HEK293 (cell line): ENCODE measurements around the gene TKTL1.
A peak's percentile ranks its signal among the peaks of the same experiment; 100 is the strongest.

Experiments used
- CTCF ChIA-PET: fragments of 350-600 bp; formaldehyde crosslinking; extraction: SDS; loops from one replicate; lab custom pipeline; 2021; ENCODE audit warnings: antibody characterized with exemption; lab: Yijun Ruan, JAX
- POLR2A ChIA-PET: fragments of 300-600 bp; formaldehyde crosslinking; extraction: SDS; loops from one replicate; lab custom pipeline; 2020; ENCODE audit warnings: antibody characterized with exemption, inconsistent platforms; lab: Yijun Ruan, JAX
- H3K27ac ChIP-seq: fragments of 200-500 bp; sonication (Bioruptor generic); 2 replicates; pipeline ENCODE4 v1.5.1; 2014; ENCODE audit warnings: low read depth, low read length, control low read depth, inconsistent platforms; ENCODE audit errors: extremely low read depth
- H3K36me3 ChIP-seq, 2 experiments: fragments of 200-500 bp in 1 of 2; sonication (Bioruptor generic) in 1 of 2; 1 replicate in 1 of 2; 2 replicates in 1 of 2; pipeline ENCODE4 v1.5.1; 2014 to 2017; ENCODE audit warnings: inconsistent platforms in 2 of 2, low read length in 2 of 2; ENCODE audit not compliant: control insufficient read depth in 2 of 2, insufficient read depth in 1 of 2
- H3K4me1 ChIP-seq: fragments of 200-500 bp; sonication (Bioruptor generic); 2 replicates; pipeline ENCODE4 v1.5.1; 2014; ENCODE audit warnings: mild to moderate bottlenecking, low read length, inconsistent platforms; ENCODE audit not compliant: control insufficient read depth, insufficient read depth
- H3K4me3 ChIP-seq: 2 replicates; pipeline ENCODE4 v1.5.1; 2011; ENCODE audit warnings: low read depth, mild to moderate bottlenecking, control low read depth, low read length, moderate library complexity
- H3K9me3 ChIP-seq: fragments of 200-500 bp; sonication (Bioruptor generic); 2 replicates; pipeline ENCODE4 v1.5.1; 2014; ENCODE audit warnings: low read depth, low read length, inconsistent platforms; ENCODE audit not compliant: control insufficient read depth, insufficient read depth
- KLF10 ChIP-seq: fragments of 450-650 bp; IDR thresholded peaks from 2 replicates; pipeline ENCODE4 v1.5.1; 2018; ENCODE audit warnings: missing biosample characterization, mild to moderate bottlenecking, missing genetic modification characterization
- KLF9 ChIP-seq: fragments of 450-650 bp; formaldehyde crosslinking; IDR thresholded peaks from 2 replicates; pipeline ENCODE4 v1.5.1; 2016; ENCODE audit warnings: missing biosample characterization, missing genetic modification characterization, low read depth
- REST ChIP-seq: fragments of 450-650 bp; formaldehyde crosslinking; IDR thresholded peaks from 2 replicates; pipeline ENCODE4 v1.5.1; 2016; ENCODE audit warnings: missing biosample characterization, missing genetic modification characterization
- SALL2 ChIP-seq: fragments of 450-650 bp; formaldehyde crosslinking; IDR thresholded peaks from 2 replicates; pipeline ENCODE4 v1.5.0; 2017; ENCODE audit warnings: missing biosample characterization, mild to moderate bottlenecking, missing genetic modification characterization, borderline replicate concordance
- SP7 ChIP-seq: fragments of 450-650 bp; formaldehyde crosslinking; IDR thresholded peaks from 2 replicates; pipeline ENCODE4 v1.5.1; 2016; ENCODE audit warnings: missing biosample characterization, missing genetic modification characterization
- ZBTB11 ChIP-seq: fragments of 450-650 bp; formaldehyde crosslinking; conservative IDR thresholded peaks from 2 replicates; pipeline ENCODE4 v1.5.1; 2016; ENCODE audit warnings: low read depth, missing biosample characterization, missing genetic modification characterization
- ZBTB48 ChIP-seq: fragments of 450-650 bp; formaldehyde crosslinking; IDR thresholded peaks from 2 replicates; pipeline ENCODE4 v1.5.1; 2016; ENCODE audit warnings: missing biosample characterization, missing genetic modification characterization
- ZBTB8A ChIP-seq: fragments of 450-650 bp; formaldehyde crosslinking; IDR thresholded peaks from 2 replicates; pipeline ENCODE4 v1.5.1; 2016; ENCODE audit warnings: missing biosample characterization, missing genetic modification characterization
- ZNF16 ChIP-seq: fragments of 450-650 bp; formaldehyde crosslinking; IDR thresholded peaks from 2 replicates; pipeline ENCODE4 v1.5.1; 2016; ENCODE audit warnings: low read depth, missing biosample characterization, missing genetic modification characterization
- ZNF2 ChIP-seq: fragments of 450-650 bp; formaldehyde crosslinking; IDR thresholded peaks from 2 replicates; pipeline ENCODE4 v1.5.1; 2016; ENCODE audit warnings: missing biosample characterization, missing genetic modification characterization
- ZNF341 ChIP-seq: fragments of 450-650 bp; formaldehyde crosslinking; IDR thresholded peaks from 2 replicates; pipeline ENCODE4; 2016; ENCODE audit warnings: low read depth, missing biosample characterization, missing genetic modification characterization
- ZNF423 ChIP-seq: fragments of 450-650 bp; formaldehyde crosslinking; IDR thresholded peaks from 2 replicates; pipeline ENCODE4 v1.5.1; 2016; ENCODE audit warnings: missing biosample characterization, missing genetic modification characterization
- ZNF473 ChIP-seq: fragments of 450-650 bp; formaldehyde crosslinking; IDR thresholded peaks from 2 replicates; pipeline ENCODE4 v1.5.1; 2017; ENCODE audit warnings: missing biosample characterization, missing genetic modification characterization
- ZNF624 ChIP-seq: fragments of 450-650 bp; formaldehyde crosslinking; IDR thresholded peaks from 2 replicates; pipeline ENCODE4 v1.5.1; 2017; ENCODE audit warnings: missing biosample characterization, missing genetic modification characterization
- ZNF645 ChIP-seq: fragments of 450-650 bp; formaldehyde crosslinking; IDR thresholded peaks from 2 replicates; pipeline ENCODE4; 2016; ENCODE audit warnings: missing biosample characterization, missing genetic modification characterization
- ZNF677 ChIP-seq: fragments of 450-650 bp; IDR thresholded peaks from 2 replicates; pipeline ENCODE4 v1.5.0; 2018; ENCODE audit warnings: missing biosample characterization, mild to moderate bottlenecking, missing genetic modification characterization, moderate library complexity
- TF ChIP-seq, protein P1 (sequence below): fragments of 450-650 bp; formaldehyde crosslinking; conservative IDR thresholded peaks from 2 replicates; pipeline ENCODE4 v1.5.1; 2016; ENCODE audit warnings: low read depth, missing biosample characterization, missing genetic modification characterization

The TKTL1 gene

GRCh38 chrX:154370300-154371016 is 74.9 kb downstream of the TKTL1 start:
- peak overlapping the region; percentile 93 for H3K27ac ChIP-seq
- H3K36me3 ChIP-seq = peaks cover 0 to 43% of the 10 kb centered on the region in 2 experiments; a peak in 1 of 3 replicates
- peak overlapping the region; percentile 68 for H3K4me3 ChIP-seq
- POLR2A ChIA-PET = interaction anchor here (0.8 to 4.3 kb wide), 31 partner anchors 8 to 576 kb away, joined by 3 to 48 read pairs (median 6); partner anchors contain the start of genes ATP6AP1, DNASE1L1, EMD and HCFC1
- peaks cover 16% of the 10 kb centered on the region for H3K4me1 ChIP-seq
- no peaks in the 10 kb centered on the region for H3K9me3 ChIP-seq
- CTCF ChIA-PET = no interaction called here
- TF ChIP-seq ZNF473 (tag by site-specific recombination) (no peak), ZNF677 (tag by site-specific recombination) (0 out of 2 replicates have a peak, but pooled peaks have one; percentile 1), ZNF2 (tag by site-specific recombination) (no peak), ZNF624 (tag by site-specific recombination) (no peak), ZBTB48 (peak; percentile 10; the same call in 1 of the 2 replicates), SP7 (tag by site-specific recombination) (no peak), ZNF645 (0 out of 2 replicates have a peak, but pooled peaks have one; percentile 64), ZBTB8A (tag by site-specific recombination) (no peak), KLF9 (tag by site-specific recombination) (0 out of 2 replicates have a peak, but pooled peaks have one; percentile 18), KLF10 (tag by site-specific recombination) (peak; percentile 12; the same call in 1 of the 2 replicates), SALL2 (tag by site-specific recombination) (no peak), ZNF423 (tag by site-specific recombination) (no peak), ZNF16 (no peak), ZNF341 (tag by site-specific recombination) (peak; percentile 80), REST (no peak), ZBTB11 (peak; percentile 30; the same call in 1 of the 2 replicates)
- TF ChIP-seq, protein P1, sequence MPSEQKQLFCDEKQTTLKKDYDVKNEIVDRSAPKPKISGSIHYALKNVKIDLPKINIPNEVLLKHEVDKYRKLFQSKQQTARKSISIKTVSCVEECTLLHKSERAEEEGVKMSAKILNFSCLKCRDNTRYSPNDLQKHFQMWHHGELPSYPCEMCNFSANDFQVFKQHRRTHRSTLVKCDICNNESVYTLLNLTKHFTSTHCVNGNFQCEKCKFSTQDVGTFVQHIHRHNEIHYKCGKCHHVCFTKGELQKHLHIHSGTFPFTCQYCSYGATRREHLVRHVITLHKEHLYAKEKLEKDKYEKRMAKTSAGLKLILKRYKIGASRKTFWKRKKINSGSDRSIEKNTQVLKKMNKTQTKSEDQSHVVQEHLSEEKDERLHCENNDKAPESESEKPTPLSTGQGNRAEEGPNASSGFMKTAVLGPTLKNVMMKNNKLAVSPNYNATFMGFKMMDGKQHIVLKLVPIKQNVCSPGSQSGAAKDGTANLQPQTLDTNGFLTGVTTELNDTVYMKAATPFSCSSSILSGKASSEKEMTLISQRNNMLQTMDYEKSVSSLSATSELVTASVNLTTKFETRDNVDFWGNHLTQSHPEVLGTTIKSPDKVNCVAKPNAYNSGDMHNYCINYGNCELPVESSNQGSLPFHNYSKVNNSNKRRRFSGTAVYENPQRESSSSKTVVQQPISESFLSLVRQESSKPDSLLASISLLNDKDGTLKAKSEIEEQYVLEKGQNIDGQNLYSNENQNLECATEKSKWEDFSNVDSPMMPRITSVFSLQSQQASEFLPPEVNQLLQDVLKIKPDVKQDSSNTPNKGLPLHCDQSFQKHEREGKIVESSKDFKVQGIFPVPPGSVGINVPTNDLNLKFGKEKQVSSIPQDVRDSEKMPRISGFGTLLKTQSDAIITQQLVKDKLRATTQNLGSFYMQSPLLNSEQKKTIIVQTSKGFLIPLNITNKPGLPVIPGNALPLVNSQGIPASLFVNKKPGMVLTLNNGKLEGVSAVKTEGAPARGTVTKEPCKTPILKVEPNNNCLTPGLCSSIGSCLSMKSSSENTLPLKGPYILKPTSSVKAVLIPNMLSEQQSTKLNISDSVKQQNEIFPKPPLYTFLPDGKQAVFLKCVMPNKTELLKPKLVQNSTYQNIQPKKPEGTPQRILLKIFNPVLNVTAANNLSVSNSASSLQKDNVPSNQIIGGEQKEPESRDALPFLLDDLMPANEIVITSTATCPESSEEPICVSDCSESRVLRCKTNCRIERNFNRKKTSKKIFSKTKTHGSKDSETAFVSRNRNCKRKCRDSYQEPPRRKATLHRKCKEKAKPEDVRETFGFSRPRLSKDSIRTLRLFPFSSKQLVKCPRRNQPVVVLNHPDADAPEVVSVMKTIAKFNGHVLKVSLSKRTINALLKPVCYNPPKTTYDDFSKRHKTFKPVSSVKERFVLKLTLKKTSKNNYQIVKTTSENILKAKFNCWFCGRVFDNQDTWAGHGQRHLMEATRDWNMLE (tag by site-specific recombination) = no peak
